ENCODE measurements around the gene INF2. TPM values are rescaled to one million over a fixed set of nuclear protein-coding genes. Genes with fewer than 3 reads are reported as not detected.

Gene INF2
- total RNA-seq, 3 donors from 2014 or later = 31.0 to 70.9 (median 51.5) TPM

DNA sequence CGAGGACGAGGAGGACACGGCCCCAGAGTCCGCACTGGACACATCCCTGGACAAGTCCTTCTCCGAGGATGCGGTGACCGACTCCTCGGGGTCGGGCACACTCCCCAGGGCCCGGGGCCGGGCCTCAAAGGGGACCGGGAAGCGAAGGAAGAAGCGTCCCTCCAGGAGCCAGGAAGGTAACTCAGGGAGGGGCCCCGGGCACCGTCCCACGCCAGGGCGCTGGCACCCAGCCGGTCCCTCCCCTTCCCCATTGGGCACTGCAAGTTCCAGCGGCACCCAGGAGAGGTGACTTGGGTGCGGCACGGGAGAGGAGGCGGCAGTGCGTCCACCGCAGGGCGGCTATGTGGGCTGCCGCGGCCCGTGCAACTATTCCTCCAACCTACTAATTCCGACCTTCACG is 25.3 kb downstream of the INF2 start:
- DNase-seq (ENCODE audit: low spot score in 2 of 2) = no peak
- Histone ChIP-seq H3K36me3 (no peaks in the 10 kb centered on the region), H3K9me3 (no peaks in the 10 kb centered on the region), H3K4me1 (no peaks in the 10 kb centered on the region), H3K4me3 (no peak overlapping the region), H3K27ac (peak overlapping the region in 1 of 2 donors; percentile 75), H3K27me3 (no peaks in the 10 kb centered on the region)
- intact Hi-C loops (cut with DNase I; ENCODE audit: low total_unique reads) = no loop called here
- TF ChIP-seq POLR2AphosphoS5 (IDR thresholded peaks at IDR 0.05) (no peak), CTCF (IDR thresholded peaks at IDR 0.05) (no peak), POLR2A (IDR thresholded peaks at IDR 0.05) (no peak)

- intact Hi-C loops (cut with DNase I; ENCODE audit: low total_unique reads) = no loop called here
- Histone ChIP-seq H3K27ac (peak overlapping the region in 1 of 2 donors; percentile 75), H3K4me1 (no peaks in the 10 kb centered on the region), H3K27me3 (no peaks in the 10 kb centered on the region), H3K4me3 (no peak overlapping the region), H3K36me3 (no peaks in the 10 kb centered on the region), H3K9me3 (no peaks in the 10 kb centered on the region)
- peak in 1 of 3 donors; percentile 10 for TF ChIP-seq CTCF (IDR thresholded peaks at IDR 0.05)
- no peak for TF ChIP-seq POLR2AphosphoS5 (IDR thresholded peaks at IDR 0.05)
- TF ChIP-seq POLR2A (IDR thresholded peaks at IDR 0.05) = no peak
- DNase-seq (ENCODE audit: low spot score in 2 of 2) = peak; percentile 74 to 90
Measured at GRCh38 chr14:104715416-104715815, 26.0 kb downstream of the INF2 start.

DNA sequence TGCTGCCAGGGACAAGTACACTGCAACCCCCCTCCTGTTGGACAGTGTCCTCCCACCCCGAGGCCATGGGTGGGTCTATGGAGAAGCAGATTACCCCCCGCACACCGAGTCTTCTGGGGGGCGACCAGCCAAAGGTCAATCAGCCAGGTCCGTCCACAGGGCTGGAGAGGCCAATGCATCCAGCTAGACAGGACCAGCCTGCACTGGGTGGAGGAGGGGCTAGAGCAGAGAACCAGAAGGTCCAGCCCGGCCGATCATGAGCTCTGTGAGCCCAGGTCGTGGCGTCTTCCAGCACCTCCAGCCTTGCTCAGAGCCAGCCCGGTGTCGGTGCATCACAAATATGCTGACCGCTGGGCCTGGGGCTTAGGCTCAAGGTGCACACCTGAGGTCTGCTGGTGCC is 26.5 kb downstream of the INF2 start:
- Histone ChIP-seq H3K9me3 (no peaks in the 10 kb centered on the region), H3K4me1 (no peaks in the 10 kb centered on the region), H3K4me3 (no peak overlapping the region), H3K36me3 (no peaks in the 10 kb centered on the region), H3K27ac (peak overlapping the region in 1 of 2 donors; percentile 75), H3K27me3 (no peaks in the 10 kb centered on the region)
- TF ChIP-seq POLR2A (IDR thresholded peaks at IDR 0.05) (no peak), CTCF (IDR thresholded peaks at IDR 0.05) (no peak), POLR2AphosphoS5 (IDR thresholded peaks at IDR 0.05) (no peak)
- no peak for DNase-seq (ENCODE audit: low spot score in 2 of 2)
- intact Hi-C loops (cut with DNase I; ENCODE audit: low total_unique reads) = no loop called here

- no peak overlapping the region for H3K27ac ChIP-seq
- H3K4me3 ChIP-seq = no peak overlapping the region
- H3K4me1 ChIP-seq = no peaks in the 10 kb centered on the region
- H3K9me3 ChIP-seq = no peaks in the 10 kb centered on the region
- TF ChIP-seq CTCF (IDR thresholded peaks at IDR 0.05) = no peak
- TF ChIP-seq POLR2AphosphoS5 (IDR thresholded peaks at IDR 0.05) = no peak
- TF ChIP-seq POLR2A (IDR thresholded peaks at IDR 0.05) = no peak
- intact Hi-C loops (cut with DNase I; ENCODE audit: low total_unique reads) = no loop called here
- no peaks in the 10 kb centered on the region for H3K36me3 ChIP-seq
- no peak for DNase-seq (ENCODE audit: low spot score in 2 of 2)
- H3K27me3 ChIP-seq = no peaks in the 10 kb centered on the region
Measured at GRCh38 chr14:104717137-104717536, 27.7 kb downstream of the INF2 start.

- H3K36me3 ChIP-seq = no peaks in the 10 kb centered on the region
- DNase-seq (ENCODE audit: low spot score in 2 of 2) = no peak
- no peak overlapping the region for H3K4me3 ChIP-seq
- no peak overlapping the region for H3K27ac ChIP-seq
- H3K4me1 ChIP-seq = no peaks in the 10 kb centered on the region
- no peaks in the 10 kb centered on the region for H3K27me3 ChIP-seq
- intact Hi-C loops (cut with DNase I; ENCODE audit: low total_unique reads) = no loop called here
- no peaks in the 10 kb centered on the region for H3K9me3 ChIP-seq
- TF ChIP-seq POLR2AphosphoS5 (IDR thresholded peaks at IDR 0.05) (no peak), POLR2A (IDR thresholded peaks at IDR 0.05) (no peak), CTCF (IDR thresholded peaks at IDR 0.05) (no peak)
Measured at GRCh38 chr14:104717646-104718045, 28.2 kb downstream of the INF2 start.
